NCI-H1930 (cell line): ENCODE data around the gene SLC26A6.

Experiments used
- DNase-seq, 2 experiments: peaks; one replicate each; lab custom pipeline; 2025; lab: John Stamatoyannopoulos, UW

SLC26A6 gene

GRCh38 chr3:48660800-48661400 is 25.6 kb upstream of the SLC26A6 start:
- no peak for DNase-seq

DNA sequence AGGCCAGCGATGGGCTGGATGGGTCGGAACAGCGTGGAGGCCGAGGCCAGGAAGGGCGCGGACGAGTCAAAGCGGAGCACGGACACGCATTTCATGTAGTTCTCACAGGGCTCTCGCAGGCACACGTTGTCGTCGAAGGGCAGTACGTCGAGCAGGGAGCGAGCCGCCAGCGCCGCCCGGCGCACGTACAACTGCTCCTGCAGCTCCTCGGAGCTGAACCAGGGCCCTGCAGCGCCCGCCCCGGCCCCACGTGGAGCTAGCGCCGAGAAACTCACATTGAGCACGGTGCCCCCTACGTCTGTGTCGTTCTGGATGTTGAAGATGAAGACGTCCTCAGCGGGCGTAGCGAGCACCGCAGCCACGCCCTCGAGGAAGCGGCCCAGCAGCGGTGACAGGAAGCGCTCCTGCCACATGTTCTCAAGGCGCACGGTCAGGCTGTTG is 21.6 kb upstream of the SLC26A6 start:
- no peak for DNase-seq

DNA sequence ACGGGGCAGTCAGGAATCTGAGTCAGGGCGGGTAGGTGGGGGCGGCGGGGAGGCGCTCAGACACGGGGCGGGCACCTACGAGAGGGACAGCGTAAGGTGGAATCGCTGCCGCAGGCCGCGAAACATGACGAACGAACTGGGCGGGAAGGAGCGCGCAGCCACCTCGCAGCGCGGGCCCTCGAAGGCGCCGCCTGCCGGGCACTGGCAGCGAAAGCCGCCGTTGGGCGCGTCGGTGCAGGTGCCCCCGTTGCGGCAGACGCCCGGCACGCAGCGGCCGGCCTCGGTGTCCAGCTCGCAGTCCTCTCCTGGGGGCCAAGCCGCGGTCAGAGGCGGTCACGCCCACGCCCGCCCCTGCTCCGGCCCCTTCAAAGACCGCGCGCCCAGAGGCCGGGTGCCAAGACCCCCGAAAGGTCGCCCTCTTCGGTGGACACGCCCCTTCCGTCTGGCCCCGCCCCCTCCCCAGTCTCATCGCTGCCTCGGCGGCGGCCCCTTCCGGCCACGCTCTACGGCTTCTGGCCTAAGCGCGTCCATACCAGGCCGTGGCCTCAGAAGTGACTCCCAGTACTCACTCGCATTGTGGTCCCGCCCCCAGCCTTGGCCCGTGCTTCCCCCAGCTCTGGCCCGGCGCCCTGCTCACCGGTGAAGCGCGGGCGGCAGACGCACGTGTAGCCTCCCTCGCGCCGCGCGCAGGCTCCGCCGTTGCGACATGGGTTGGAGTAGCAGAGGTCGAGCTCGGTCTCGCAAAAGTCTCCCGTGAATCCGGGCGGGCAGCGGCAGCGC is 21.0 kb upstream of the SLC26A6 start:
- no peak for DNase-seq

DNA sequence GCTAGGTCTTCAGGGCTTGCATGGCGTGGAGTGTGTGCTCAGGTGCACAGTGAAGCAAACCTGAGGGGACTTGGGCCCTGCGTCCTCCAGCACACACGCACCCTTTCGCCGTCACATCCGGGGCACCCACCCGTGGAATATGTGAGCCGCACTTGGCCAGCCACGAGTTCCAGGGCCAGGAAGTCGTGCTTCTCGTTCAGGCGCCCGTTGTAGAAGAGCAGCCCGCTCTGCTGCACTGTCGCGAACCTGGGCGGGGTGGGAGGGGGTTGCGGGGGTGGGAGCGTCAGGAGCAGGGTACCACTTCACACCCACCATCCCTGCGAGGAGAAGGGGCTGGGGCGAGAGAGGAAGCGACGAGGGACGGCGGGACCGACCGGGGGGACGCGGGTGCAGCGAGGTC is 20.3 kb upstream of the SLC26A6 start:
- DNase-seq: no peak

DNA sequence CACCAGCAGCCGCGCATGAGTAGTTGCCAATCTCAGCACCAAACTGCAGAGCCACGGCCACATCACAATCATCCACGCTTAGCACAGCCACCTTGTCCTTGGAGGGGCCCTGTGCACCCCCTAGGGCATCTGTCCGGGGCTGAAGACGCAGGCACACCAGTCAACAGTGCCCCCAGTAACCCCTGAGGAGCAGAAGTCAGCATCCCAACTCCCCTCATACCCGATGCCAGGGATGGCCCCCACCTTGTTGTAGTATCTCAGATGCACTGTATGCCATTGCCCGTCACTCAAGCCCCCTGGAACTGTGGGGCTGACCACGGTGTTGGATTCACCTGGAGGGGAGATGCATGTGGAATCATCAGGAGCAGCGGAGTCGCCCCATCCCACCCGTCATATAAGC is 19.8 kb upstream of the SLC26A6 start:
- no peak for DNase-seq

- DNase-seq: no peak
Observed at GRCh38 chr3:48652923-48653715, 17.9 kb upstream of the SLC26A6 start.

- no peak for DNase-seq
Observed at GRCh38 chr3:48651771-48652170, 16.5 kb upstream of the SLC26A6 start.

GRCh38 chr3:48650723-48651122 is 15.5 kb upstream of the SLC26A6 start:
- no peak for DNase-seq

DNA sequence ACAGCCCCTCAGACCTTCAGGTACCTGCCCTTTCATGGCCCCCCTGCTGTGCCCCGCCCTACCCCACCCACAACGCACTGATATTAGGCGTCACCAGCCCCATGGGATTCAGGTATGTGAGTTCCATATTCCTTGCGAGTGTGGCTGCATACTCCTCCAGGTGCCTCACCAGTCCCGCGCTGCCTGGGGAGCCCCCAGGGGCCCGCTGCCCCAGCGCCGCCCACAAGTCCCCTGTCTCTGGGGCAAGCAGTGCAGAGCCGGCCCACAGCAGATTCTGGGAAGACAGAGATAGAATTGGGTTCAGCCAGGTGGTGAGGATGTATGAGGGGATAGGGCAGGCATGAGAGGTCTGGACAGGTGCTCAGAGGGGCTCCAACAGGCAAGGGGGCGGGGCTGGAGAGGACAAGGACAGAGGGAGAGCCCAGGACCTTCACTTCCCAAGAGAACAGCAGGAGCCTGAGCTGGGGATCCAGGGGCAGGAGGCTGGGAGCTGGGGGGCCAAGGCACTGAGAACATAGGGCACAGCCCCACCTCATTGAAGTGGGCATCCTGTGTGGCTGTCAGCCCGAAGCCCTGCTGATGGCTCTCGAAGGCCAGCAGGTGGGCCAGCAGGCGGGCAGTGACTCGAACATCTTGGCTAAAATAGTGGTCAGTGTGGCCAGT is 13.1 kb upstream of the SLC26A6 start:
- DNase-seq: no peak

GRCh38 chr3:48647714-48648113 is 12.5 kb upstream of the SLC26A6 start:
- DNase-seq: no peak

- no peak for DNase-seq
Observed at GRCh38 chr3:48644898-48645760, 9.9 kb upstream of the SLC26A6 start.

DNA sequence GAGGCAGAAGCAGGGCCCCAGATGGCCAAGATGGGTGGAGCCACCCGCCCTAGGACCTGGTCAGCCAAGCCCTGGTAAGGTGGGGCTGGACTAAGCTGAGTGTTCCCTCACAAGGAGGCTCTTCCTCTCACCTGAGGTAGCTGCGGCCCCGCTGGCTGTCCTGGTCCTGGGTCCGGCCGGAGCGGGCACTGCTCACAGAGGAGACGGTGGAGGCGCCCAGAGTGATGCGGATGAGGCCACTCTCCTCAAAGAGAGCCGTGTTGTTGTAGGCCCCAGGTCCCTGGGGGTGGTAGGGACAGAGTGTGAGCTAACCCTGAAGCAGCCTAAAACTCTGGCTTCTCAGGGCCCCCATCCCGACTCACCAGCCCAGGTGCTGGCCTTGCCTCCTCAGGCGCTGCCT is 7.3 kb upstream of the SLC26A6 start:
- no peak for DNase-seq

GRCh38 chr3:48641396-48641795 is 6.1 kb upstream of the SLC26A6 start:
- DNase-seq: no peak

- DNase-seq: no peak
Observed at GRCh38 chr3:48639944-48640606, 4.8 kb upstream of the SLC26A6 start.

- no peak for DNase-seq
Observed at GRCh38 chr3:48637305-48637704, 2.0 kb upstream of the SLC26A6 start.

DNA sequence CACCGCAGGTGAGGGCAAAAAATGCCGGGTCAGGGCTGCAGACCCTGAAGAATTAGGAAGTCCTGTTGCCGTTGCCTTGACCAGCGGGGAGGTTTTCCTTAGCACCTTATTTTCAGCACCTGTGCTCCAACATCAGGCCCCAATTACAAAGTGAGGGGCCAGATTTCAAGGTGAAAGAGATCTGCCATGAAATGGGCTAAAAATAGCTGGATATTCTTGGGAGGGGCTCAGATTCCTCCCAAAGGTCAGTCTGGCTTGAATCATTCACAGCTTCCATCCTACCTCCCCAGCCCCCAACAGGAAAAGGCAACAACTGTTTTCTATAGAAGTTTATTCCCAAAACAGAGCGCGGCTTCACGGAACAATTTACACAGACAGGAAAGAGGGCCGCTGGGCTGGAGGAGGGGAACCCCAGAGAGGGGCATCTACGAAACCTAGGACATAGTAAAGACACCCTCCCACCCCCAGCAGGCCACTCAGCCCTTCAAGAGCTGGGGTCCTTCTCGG is 941 bp upstream of the SLC26A6 start:
- no peak for DNase-seq

GRCh38 chr3:48634661-48635221 is 520 bp downstream of the SLC26A6 start:
- DNase-seq: no peak

DNA sequence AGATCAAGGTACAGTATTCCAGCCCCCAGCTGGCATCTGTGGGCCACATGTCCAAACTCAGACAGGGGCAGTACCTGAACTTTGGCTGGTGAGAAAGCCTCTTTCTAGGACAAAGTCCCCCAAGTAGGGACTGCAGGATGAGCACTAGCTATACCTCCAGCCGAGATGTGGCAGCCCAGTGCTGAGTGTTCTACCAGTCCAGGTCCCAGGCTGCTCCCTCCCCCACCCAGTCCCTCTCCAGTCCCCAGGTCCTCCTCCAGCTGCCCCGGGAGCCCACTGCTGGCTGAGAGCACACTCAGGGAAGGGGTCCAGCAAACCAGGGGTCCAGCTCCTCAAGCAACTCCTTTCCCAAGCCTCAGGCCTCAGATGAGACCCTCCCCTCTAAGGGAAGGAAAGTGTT is 1.5 kb downstream of the SLC26A6 start:
- DNase-seq: no peak

DNA sequence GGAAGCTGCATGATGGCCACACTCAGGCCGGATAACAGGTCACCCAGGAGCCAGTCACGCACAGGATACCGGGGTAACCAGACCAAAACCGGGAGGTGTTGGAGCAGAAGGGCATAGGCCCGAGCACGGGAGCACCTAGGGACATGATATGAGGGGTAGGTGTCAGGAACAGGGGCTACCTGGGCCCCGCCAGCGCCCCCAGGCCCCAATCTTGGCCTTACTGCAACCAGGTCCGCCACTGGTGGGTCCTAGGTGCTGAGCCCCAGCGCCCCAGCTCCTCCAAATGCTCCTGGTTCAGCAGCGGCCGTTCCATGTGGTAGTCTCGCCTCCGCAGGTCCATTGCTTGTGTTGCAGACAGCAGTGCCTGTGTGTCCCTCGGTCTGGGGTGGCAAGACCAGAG is 2.0 kb downstream of the SLC26A6 start:
- DNase-seq: no peak
